GM19043 (cell line): ENCODE results near the gene ZNF239.
"Not testable (repeated sequence)": the region's sequence is repeated elsewhere in the genome, so short reads cannot be mapped to it uniquely, and the experiment has no call there.

Source experiments
- ATAC-seq: cut with Tn5 transposase; IDR thresholded peaks from one replicate; pipeline ENCODE4 v1.9.1; 2021; ENCODE audit warnings: low read depth; ENCODE audit not compliant: unreplicated experiment

The ZNF239 gene

DNA sequence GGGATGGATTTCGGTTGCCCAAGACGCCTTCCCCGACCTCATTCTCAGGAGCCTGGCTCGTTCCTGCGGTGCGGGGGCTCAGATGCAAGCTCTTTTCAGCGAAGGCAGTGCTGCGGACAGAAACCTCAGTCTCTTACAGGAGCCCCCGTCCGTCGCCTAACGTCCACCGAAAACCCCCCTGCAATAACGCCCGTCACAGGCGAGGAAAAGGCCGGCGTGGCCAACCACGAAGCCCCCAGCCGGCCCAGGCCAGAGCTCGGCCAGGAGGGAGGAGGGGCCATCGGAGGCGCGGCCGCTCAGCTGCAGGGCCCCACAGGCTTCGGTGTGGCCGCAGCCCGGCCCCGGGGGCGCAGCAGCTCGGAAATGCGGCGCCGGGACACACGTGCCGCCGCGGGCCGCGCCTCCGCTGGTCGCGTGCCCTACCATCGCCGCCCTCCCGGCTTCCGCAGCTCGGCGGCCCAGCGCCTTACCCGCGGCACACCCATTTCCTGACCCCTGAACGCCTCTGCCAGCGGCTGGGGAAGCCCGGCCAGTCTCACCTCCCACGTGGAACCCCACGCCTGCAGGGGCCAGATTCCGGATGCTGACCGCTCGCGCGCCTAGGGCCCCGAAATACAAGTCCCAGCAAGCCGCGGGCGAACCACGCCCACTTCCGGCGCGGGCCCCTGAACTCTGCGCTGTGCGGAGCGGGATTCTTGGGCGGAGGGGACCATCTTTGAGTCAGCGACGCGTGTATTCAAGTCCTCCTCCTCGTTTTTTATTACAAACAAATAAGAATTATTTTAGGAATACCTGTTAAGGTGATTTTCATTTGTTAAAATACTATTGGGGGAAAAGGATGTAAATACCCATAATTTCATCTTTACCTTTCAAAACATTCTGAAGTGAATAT lies at the start of gene ZNF239:
Gene ZNF239 (minus strand): TSS at position 616 of the 892 bp plus-strand sequence. CDS start 16,537 bp downstream, outside the sequence.
- ATAC-seq: peak; percentile 93

DNA sequence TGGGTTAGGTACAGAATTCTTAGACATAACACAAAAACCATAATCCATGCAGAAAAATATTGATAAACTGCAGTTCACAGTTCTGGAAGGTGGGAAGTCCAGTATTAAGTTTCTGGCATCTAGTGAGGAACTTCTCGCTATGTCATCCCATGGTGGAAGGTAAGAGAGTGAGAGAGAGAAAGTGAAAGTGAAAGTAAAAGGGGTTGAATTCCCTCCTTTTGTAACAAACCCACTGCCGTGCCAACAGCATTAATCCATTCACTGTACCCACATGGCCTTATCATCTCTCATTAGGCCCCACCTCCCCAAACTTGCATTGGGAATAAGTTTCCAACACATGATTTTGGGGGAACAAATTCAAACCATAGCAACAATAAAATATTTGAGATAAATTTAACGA lies 48.9 kb upstream of the ZNF239 start:
- no peak for ATAC-seq

DNA sequence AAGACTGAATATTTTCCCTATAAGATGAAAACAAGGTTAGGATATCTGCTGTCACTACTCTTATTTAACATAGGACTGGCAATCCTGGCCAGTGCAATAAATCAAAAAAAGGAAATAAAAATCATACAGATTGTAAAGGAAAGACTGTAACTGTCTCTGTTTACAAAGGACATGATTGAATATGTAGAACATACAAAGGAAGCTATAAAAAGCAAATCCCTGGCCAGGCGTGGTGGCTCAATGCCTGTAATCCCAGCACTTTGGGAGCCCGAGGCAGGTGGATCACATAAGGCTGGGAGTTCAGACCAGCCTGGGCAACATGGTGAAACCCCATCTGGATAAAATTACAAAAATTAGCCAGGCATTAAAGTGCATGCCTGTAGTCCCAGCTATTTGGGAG lies 47.6 kb upstream of the ZNF239 start:
- no peak for ATAC-seq

DNA sequence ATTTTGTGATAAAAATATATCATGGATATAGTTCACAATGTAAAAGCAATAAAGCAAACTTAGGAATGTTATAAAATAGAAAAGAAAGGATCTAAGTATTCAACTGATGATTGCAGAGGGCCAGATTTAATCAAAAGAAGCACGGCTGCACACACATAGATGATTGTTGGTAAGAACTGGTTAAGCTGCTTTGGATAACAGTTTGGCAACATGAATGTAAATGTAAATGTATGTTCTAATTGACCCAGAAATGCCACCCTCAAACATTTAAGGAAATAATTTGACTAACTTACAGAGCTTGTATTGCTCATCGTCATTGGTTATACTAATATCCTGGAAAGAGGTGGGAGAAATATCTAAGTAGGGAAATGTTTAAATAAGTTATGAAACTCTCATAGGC lies 45.0 kb upstream of the ZNF239 start:
- ATAC-seq: no peak

DNA sequence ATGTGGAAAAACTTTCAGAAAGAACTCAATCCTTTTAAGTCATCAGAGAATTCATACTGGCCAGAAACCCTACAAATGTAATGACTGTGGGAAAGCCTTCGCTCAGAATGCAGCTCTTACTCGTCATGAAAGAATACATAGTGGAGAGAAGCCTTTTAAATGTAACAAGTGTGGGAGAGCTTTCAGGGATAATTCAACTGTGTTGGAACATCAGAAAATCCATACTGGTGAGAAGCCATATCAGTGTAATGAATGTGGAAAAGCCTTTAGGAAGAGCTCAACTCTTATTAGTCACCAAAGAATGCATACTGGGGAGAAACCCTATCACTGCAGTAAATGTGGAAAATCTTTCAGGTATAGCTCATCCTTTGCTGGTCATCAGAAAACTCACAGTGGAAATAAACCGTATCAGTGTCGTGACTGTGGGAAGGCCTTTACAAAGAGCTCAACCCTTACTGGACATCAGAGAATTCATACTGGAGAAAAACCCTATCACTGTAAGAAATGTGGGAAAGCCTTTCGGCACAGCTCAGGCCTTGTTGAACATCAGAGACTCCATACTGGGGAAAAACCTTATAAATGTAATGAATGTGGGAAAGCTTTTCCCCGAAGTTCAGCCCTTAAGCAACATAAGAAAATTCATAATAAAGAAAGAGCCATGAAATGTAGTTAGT lies 42.4 kb upstream of the ZNF239 start:
- ATAC-seq: no peak

DNA sequence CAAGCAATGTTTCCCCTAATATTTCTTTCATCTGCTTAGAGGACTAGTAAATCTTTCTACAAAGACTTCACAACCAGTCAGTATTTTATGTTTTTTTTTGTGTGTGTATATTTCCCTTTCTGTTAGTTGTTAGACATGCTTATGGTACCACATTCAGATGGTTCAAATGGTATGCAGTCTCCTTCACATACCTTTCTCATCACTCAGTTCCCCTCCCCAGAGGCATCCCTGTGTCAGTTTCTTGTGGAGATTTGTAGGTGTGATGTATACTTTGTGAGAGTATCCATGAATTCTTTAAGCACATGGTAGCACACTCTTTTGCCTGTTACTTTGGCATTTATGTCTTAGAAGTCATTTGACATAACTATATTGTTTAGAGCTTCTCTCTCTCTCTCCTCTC lies 36.2 kb upstream of the ZNF239 start:
- ATAC-seq: no peak

DNA sequence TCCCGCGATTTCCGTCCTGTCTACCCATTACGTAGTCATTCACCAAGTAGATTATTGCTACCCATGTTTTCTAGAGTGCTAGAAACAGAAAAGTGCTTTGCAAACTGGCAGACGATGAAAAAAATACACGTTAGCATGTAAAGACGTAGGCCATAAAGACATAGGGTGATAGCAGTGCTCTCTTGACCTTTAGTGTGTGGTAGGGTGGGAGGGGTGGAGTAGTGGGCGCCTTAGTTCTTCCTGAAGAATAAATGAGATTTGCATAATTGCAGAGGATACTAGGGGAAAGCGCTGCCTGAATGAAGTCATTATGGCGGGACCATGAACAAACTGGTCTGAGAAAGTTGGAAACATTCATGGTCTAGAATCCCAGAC lies 32.8 kb upstream of the ZNF239 start:
- no peak for ATAC-seq

DNA sequence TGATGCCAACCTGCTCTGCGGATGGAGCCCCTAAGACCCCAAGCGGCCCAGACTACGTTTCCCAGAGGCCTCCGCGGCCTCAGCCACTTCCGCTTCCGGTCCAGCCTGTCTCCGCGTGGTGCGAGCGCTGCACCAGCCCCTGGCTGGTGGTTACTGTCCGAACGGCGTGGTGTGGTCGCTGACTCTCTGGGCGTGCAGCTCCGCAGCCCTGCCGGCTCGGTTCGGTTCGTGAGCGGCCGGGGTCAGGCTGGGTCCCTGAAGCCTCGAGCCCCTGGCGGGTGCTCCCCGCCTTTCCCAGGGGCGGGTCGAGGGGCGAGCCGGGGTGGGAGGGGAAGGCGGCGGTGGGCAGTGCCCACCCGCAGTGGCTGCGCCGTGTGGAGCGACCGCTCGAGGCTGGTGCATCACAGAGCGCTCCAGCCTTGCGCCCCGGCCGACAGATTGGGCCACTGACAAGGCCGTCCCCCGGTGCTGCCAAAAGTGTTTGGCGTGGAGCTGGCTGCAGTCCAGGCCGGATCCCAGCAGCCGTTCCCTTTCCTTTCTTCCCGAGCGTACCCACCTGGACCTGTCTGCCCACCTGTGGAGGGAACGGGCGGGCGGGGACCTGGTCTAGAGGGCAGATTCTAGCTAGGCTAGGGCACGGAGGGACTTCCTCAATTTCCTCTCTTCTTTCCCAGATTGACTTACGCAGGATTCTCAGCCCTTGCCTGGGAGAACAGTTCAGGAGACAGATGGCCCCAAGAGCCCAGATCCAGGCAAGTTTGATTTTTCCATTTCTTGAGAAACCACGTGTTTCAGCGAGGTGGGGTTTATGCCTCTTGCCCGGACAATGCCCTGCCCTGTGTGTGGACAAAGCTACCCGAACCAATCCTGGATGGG lies 32.1 kb upstream of the ZNF239 start, which contains the start of gene ZNF485:
Gene ZNF485 (plus strand): TSS at position 116 of the 876 bp plus-strand sequence. CDS start 613 bp downstream, at position 729.
- ATAC-seq: peak; percentile 99

DNA sequence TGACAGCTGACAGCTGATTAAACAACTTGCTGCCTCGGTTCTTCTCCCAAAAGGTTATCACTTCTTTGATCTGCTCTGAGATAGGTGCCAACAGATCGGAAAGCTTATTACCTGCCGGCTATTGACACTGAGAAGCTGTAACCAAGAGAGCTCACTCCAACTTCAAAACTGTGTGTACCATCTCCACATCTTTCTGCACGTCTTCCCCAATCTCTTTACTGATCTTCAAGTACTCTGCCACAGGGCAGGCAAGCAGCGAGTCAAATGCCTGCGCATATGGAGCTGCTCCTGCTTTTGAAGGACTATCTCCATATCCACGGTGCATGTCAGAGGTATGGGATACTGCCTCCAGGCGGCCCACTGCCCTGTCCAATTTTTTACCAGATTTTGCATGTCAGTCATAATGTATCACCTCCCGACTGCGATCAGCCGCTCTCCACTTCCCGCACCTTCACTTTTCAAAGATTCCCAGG lies 31.5 kb upstream of the ZNF239 start:
- ATAC-seq: peak; percentile 4

DNA sequence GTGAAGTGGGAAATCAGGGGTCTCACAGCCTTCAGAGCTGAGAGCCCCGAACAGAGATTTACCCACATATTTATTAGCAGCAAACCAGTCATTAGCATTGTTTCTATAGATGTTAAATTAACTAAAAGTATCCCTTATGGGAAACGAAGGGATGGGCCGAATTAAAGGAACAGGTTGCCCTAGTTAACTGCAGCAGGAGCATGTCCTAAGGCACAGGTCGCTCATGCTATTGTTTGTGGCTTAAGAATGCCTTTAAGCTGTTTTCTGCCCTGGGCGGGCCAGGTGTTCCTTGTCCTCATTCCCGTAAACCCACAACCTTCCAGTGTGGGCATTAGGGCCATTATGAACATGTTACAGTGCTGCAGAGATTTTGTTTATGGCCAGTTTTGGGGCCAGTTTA lies 27.2 kb upstream of the ZNF239 start:
- ATAC-seq: not testable (repeated sequence)

DNA sequence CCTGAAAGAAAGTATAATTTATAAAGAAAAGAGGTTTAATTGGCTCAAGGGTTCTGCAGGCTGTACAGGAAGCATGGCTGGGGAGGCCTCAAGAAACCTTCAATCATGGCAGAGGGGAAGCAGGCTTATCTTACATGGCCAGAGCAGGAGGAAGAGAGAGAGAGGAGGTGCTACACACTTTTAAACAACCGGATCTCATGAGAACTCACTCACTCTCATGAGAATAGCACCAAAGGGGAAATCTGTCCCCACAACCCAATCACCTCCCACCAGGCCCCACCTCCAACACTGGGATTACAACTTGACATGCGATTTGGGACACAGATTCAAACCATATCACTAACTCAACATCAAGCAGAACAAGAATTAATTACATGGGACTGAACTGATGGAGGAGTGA lies 24.9 kb upstream of the ZNF239 start:
- ATAC-seq: no peak

DNA sequence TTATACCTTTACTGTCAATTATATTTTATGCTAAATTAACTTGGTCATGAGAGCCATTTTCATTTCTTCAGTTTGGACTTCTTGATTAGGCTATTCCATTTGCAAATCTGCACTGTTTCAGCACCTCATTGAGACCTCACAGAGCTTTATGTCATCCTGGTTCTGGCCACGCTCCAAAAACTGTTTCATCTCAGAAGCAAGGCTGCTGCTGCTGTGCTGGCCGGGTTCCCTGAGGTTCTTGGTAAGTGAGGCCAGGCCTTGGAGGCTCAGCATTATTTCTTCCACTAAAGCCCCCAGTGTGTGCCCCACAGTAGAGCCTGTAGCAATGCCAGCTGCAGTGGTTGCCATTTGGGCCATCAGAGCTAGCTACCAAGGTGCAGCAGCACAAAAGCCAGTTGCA lies 24.0 kb upstream of the ZNF239 start:
- no peak for ATAC-seq

DNA sequence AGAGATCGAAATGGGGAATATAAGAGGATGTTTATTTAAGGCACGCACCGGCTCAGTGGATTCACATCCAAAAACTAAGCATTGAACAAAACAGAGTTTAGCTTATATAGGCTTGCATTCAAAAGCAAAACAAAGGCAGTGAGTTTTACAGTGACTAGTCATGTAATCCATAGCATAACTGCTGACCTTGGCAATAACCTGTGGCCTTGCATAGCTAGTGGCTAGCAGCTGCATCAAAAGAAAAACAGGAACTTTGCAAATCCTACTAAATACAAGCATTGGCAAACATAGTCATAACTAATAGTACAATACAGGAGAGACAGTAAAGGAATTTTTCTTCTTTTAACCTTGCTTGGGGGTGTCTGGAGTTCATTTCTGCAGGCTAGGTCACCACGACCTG lies 22.1 kb upstream of the ZNF239 start:
- ATAC-seq: no peak

DNA sequence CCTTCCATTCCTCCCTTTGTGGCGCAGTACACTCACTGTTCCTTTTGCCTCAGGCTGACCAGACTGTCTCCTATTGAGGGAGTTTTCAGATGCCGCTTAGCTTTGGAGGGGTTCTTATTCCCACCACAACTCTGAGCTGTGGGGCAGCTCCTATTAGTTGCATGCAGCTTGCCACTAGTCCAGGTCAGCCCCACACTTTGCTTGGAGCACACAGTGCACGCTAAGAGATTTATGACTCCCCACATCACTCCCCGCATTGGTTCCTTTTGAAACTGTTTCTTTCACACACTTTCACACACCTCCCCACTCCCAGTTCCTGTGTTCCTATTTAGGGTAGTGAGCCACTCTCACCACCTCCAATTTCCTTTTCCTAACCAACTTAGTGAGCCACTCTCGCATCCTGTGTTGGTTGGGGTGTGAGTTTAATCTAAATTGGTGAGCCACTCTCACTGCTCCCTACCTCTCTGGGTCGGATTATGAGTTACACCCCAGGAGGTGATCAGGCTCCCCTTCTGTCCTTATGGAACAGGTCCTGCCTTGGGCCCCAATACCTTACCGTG lies 21.4 kb upstream of the ZNF239 start:
- peak; percentile 54 for ATAC-seq

DNA sequence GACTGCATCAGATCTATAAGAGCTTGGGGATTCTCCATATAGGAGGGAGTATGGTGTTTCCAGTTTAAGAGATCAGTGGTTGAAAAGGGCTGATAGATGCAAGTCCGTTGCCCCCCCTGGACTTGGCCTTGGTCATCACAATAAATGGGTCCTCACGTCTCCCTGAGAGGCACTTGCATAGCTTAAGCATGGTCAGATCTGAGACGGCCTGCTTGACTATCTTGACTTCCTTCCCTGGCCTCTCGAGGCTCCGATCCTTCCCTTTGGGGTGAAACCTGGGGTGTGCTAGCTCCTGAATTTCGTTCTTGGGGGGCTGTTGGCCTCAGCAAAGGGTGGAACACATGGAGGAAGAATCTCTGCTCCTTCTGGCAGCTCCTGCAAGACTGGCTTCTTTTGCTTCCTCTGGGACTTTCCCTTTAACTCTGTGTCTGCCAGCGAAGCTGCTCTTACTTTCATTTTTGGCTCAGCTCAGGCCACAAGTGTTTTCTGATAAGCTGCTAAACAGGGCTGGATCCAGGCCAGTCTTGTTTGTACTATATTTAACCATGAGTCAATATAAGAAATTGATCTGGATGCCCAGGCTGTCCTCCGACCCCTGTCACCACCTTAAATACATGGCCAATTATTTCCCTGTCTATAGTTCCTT lies 20.7 kb upstream of the ZNF239 start:
- ATAC-seq: peak; percentile 89

DNA sequence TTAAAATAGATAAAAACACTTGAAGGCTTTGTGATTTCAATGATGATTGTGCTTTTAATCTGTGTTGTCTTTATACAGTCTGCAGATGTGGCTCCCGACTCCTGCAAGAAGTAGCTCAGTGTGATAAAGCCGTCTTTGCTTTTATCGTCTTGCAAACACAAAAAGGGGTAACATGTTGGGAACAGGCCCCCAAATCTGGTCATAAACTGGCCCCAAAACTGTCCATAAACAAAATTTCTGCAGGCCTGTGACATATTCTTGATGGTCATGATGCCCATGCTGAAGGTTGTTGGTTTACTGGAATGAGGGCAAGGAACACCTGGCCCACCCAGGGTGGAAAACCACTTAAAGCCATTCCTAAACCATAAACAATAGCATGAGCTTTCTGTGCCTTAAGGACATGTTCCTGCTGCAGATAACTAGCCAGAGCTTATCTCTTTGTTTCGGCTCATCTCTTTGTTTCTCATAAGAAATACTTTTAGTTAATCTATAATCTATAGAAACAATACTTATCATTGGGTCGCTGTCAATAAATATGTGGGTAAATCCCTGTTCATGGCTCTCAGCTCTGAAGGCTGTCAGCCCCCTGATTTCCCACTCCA lies 17.0 kb upstream of the ZNF239 start:
- ATAC-seq: no peak

DNA sequence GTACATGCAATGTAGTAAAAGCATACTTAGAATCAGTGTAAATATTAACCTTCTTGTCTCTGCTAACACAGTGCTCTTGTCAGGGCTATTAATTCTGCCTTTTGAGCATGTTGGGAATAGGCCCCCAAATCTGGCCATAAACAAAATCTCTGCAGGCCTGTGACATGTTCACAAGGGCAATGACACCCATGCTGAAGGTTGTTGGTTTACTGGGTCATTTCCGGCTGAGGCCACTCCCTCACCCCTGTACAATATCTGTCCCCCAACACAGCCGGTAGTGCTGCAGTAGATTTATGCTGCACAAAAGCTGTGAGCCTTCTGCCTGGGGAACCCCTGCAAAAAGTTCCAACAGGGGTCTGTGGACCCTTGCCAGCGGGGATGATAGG lies 12.3 kb upstream of the ZNF239 start:
- ATAC-seq: not testable (repeated sequence)

DNA sequence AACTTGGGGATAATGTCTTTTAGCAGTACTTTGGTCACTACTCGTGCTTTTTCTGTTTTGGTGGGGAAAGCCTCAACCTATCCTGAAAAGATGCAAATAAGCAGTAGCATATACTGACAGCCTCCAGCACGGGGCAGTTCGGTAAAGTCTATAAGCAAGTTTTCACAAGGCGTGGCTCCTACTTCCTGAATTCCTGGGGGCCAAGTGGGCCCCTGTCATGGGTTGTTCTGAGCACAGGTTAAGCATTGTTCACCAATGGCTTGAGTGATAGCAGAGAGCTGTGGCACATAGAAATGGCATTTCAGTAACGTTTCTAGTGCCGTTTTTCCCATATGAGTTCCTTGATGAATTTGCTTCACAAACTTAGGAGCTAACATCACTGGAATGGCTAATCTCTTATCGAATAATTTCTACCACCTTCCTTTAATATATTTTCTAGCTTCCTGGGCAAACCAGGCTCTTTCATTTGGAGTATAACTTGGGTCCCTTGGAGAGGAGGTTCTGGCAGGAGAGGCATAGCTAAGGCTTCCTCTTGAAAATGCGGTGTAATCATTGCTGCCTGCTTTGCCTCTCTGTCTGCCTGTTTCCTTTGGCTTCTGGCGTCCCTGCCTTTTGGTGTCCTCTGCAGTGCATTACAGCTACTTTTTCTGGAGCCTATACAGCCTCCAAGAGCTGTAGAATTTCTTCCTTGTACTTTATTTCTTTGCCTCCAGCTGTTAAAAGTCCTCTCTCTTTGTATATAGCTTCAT lies 11.7 kb upstream of the ZNF239 start:
- ATAC-seq: no peak

DNA sequence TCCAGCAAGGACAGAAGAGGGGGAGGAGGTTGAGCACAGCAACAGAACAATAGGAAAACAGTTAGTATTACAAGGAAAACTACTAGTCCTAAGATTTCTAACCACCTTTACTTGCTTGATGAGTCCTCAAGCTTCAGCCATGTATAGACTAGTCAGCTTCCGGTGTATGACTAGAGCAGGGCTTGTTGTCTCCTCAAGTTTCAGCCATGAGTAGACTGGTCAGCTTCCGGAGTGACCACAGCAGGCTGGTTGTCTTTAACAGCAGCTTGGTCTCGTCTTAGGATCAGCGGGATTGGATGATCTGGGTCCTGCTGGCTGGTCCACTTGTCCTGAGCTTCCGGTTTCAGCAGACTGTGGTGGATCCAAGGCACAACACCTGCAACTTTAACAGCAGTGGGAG lies 10.6 kb upstream of the ZNF239 start:
- no peak for ATAC-seq
